Stimulated activated naive CD4-positive, alpha-beta T cell (primary cell): ENCODE data around the gene QPRT.
"Not testable (repeated sequence)": the region's sequence is repeated elsewhere in the genome, so short reads cannot be mapped to it uniquely, and the experiment has no call there.

Experiments
- DNase-seq, 6 experiments: peaks; one replicate each; lab custom pipeline; 2025; lab: John Stamatoyannopoulos, UW

Gene QPRT

DNA sequence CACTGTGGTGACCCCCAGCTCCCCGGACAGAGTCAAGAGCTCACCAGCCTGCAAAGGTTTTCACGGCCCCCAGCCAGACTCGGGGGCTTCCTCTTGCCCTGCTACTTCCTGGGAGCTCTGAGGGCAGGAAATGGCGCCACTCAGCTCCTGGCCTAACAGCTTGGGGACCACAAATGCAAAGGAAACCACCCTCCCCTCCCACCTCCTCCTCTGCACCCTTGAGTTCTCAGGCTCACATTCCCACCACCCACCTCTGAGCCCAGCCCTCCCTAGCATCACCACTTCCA lies 16.3 kb upstream of the QPRT start:
- peak; percentile 11 to 65 (median 36) for DNase-seq

GRCh38 chr16:29663016-29663806 lies 15.8 kb upstream of the QPRT start, which contains the start of gene SPN:
SPN (plus strand) TSS chr16:29663247; CDS start chr16:29663729, 482 bp downstream.
- peak in 5 of 6 experiments; percentile 29 to 65 (median 36) for DNase-seq

- DNase-seq: peak in 3 of 6 experiments; percentile 15 to 54 (median 32)
Measured at GRCh38 chr16:29663807-29664090, 15.2 kb upstream of the QPRT start.

- DNase-seq: peak; percentile 15 to 53 (median 34)
Measured at GRCh38 chr16:29664091-29664921, 14.7 kb upstream of the QPRT start.

DNA sequence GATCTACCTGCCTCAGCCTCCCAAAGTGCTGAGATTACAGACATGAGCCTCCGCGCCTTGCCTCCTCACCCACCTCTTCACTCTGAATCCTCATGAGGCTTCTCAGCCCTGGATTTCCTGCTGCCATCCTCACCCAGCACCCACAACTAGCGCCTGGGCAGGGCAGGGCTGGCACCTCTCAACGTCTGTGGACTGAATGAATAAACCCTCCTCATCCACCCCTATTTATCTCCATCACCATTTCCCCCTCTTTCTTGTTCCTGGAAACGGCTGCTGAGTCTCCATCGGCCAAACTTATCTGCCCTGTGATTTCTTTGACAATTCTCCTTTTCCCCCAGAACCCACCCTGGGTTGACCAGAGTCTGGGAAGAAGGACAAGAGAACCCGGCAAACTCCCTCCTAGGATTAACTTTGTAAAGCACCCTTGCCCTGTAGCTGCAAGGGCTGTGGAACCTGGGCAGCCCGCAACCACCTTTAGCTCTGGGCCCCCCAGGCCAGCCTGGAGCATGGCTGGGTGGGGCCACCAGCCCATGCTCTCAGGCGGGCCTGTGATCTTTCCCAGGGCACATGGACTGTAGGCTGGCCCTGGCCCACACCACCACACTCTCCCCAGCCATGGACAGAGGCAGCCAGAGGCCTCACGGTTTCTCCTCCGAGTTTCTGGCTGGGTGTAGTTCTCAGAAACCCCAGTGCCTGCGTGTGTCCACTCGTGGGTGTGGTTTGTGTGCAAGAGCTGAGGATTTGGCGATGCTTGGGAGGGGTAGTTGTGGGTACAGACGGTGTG lies 13.5 kb upstream of the QPRT start:
- peak in 3 of 6 experiments; percentile 11 to 47 (median 35) for DNase-seq

DNA sequence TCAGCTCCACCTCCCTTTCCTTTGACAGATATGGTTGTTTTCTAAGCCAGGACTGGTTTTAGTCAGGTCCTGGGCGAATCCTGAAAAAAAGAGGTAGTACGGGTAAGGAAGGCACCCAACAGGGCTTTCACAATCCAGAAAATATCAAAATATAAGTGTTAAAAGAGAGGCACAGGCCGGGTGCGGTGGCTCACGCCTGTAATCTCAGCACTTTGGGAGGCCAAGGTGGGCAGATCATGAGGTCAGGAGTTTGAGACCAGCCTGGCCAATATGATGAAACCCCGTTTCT lies 11.7 kb upstream of the QPRT start:
- DNase-seq: not testable (repeated sequence)

GRCh38 chr16:29667755-29668154 lies 11.2 kb upstream of the QPRT start:
- no peak for DNase-seq

GRCh38 chr16:29668267-29668666 lies 10.7 kb upstream of the QPRT start:
- DNase-seq: no peak

DNA sequence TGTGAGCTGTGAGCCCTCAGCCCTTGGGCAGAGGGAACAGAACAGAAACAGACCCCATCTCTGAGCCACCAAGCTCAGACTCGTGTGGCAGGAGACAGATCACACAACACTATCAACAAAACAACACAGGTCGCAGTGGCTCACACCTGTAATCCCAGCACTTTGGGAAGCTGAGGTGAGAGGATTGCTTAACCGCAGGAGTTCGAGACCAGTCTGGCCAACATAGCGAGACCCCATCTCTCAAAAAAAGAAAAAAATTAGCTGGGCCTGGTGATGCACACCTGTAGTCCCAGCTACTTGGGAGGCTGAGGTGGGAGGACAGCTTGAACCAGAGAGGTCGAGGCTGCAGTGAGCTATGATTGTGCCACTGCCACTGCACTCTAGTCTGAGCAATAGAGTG lies 5.5 kb upstream of the QPRT start:
- no peak for DNase-seq

DNA sequence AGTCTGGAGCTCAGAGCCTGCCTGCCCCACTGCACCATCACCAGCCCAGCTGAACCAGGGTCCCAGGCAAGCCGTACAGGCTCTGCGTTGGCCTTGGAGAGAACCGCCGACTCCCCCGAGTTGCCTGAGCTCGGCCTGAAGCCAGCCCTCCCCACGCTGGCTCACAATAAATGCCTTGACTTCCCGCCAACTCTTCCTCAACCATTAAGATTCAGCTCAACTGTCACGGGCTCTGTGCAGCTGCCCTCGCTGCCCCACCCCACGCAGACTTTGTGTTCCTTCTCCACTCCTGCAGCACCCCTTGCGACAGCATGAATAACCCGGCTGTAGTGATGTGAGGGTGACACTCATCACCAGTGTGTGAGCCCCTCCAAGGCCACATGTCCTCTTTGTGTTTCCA lies 4.8 kb upstream of the QPRT start:
- DNase-seq: no peak

- peak in 2 of 6 experiments; percentile 35 to 47 for DNase-seq
Measured at GRCh38 chr16:29675811-29676643, 3.0 kb upstream of the QPRT start.

DNA sequence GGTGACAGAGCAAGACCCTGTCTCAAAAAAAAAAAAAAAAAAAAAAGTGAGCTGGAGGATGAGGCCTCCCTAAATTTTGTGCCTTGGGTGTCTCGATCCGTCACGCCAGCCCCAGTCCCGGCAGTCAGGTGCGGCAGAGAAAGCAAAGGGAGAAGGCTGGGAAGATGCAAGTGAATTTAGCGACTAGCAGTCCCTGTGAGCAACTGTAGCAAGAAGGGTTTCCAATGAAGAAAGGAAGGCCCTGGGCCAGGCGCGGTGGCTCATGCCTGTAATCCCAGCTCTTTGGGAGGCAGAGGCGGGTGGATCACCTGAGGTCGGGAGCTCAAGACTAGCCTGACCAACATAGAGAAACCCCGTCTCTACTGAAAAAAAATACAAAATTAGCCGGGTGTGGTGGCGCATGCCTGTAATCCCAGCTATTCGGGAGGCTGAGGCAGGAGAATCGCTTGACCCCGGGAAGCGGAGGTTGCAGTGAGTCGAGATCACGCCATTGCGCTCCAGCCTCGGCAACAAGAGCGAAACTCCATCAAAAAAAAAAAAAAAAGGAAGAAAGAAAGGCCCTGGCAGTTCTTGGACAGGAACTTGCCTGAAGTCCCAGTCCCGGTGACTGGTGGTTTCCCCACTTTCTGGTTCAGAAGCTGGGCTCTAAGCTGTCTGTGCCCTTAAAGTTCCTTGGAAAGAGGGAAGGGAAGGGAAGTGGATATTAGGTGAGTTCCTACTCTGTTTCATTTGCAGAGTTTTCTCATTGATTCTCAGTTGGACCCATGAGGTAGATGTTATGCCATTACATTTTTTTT lies 1.8 kb upstream of the QPRT start:
- DNase-seq: no peak

DNA sequence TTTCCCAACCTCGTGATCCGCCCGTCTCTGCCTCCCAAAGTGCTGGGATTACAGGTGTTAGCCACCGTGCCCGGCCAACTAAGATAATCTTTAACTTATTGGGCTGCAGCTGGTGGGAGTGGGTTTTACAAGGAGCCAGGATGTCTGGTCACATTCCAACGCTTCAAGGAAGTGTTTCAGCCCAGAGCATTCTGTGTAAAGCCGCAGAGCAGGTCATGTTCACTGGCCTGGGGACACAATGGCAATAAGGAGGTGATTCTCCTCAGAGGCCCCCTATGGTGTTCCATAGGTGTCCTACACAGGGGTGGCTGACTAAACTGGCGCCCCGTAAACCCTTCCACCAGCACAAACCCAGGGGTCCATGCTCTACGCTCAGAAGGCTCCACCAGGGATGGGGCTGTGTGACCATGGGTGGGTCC lies 1.2 kb downstream of the QPRT start:
- DNase-seq: no peak

DNA sequence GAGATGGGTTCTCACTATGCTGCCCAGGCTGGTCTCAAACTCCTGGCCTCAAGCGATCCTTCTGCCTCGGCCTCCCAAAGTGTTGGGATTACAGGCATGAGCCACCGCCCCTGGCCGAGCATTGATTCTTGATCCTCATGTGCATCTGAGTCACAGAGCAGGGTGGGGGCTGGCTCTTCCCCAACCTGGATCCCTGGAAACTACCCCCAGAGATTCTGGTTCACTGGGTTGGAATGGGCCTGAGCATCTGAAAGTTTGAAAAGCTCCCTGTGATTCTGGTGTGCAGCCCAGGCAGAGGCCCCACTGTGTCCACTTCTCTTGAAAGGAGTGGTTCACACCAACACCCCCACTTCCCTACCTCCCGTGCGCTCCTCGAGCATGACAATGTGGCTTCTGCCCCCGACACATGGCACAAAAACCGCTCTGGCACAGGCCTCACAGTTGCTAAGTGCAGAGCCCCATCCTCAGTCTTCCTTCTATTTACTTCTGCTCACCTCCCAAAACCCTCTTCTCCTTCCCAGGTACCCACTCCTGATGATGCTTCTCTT lies 4.6 kb downstream of the QPRT start:
- DNase-seq: no peak

DNA sequence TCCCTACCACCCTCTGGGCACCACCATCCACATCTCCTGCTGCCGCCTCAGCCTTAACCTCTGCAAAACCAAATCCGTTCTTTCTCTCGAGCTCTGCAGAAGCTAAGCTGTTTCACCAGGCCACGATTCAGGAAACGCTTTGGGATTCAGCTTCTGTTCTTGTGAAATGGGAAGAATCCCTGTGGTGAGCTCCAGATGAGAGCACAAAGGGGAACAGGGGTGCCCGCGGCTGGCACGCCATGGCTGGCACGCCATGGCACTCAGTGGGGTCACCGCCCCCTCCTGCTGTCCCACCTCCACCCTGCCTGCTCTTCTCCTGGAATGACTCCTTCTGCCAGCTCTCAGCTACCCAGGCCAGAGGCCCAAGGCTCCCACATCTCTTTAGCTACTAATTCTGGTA lies 5.7 kb downstream of the QPRT start:
- DNase-seq: no peak

DNA sequence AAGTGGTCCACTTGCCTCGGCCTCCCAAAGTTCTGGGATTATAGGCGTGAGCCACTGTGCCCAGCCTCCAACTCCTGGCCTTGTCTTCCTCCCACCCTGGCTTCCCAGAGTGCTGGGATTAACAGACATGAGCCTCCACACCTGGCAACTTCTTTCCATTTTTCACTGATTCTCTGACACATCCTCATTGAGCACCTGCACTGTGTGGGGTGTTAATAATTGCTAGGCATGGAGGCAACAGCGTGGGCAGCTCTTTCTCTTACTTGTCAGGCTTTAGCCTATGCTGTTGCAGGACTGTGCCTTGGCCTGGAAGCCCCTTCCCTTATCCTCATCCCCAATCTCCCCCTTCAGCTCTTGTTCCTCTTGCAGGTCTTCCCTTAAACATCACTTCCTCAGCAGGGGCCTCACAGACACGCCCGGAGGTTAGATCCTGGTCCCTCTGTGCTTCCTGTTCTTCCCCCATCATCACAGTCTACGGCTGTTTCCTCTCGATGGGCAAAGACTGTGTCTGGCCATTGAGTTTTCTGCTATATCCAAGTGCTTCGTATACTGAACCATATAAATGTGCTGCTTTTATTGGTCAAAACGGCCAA lies 7.9 kb downstream of the QPRT start:
- no peak for DNase-seq

DNA sequence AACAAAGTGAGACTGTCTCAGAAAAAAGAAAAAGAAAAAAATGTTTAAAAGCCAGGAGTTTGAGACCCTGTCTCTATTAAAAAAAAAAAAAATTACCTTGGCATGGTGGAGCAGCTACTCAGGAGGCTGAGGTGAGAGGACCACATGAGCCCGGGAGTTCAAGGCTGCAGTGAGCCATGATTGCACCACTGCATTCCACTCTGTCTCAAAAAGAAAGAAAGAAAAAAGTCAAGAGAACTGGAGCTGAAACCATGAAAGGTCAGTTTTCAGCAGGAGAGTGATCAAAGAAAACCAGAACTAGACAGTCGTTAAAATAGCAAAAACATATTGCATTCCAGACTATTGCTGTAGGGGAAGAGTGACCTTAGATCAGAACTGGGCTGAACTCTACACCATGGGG lies 8.8 kb downstream of the QPRT start:
- DNase-seq: no peak

- DNase-seq: no peak
Measured at GRCh38 chr16:29688172-29688571, 9.2 kb downstream of the QPRT start.

DNA sequence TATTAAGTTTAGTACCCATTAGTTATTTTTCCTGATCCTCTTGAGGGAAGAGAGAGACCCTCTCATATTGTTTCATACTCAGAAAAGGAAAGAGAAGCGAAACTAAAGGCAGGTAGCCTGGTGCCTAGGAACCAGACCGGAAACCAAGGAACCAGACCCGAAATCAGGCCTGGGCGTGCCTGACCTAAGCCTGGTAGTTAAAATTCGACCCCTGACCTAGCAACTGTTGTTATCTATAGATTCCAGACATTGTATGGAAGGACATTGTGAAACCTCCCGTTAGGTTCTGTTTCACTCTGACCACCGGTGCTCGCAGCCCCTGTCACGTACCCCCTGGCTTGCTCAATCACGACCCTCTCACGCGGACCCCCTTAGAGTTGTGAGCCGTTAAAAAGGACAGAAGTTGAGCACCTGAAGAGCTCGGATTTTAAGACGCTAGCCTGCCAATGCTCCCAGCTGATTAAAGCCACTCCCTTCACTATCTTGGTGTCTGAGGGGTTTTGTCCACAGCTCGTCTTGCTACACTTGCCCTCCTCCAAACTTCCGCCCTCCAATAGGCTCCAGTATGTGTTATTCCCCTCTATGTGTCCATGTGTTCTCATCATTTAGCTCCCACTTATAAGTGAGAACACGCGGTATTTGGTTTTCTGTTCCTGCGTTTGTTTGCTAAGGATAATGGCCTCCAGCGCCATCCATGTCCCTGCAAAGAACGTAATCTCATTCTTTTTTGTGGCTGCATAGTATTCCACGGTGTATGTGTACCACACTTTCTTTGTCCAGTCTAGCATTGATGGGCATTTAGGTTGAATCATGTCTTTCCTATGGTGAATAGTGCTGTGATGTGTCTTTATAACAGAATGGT lies 10.7 kb downstream of the QPRT start:
- not testable (repeated sequence) for DNase-seq
